Small intestine (tissue), 7 donors: ENCODE data around the gene EPB41L2. TPM values are rescaled to one million over a fixed set of nuclear protein-coding genes. Genes with fewer than 3 reads are reported as not detected.
A peak's percentile ranks its signal among the peaks of the same experiment; 100 is the strongest.

Source experiments
- DNase-seq, 2 donors: peaks; one replicate each; pipeline versions ENCODE4 v3.0.0 to v3.0.0-alpha.2; 2013
- FAIRE-seq: peaks from 2 replicates; lab custom pipeline; 2012; peaks lifted over from hg19 to GRCh38; lab: Jason Lieb, UNC
- H3K27ac ChIP-seq, 3 donors: one replicate each; pipeline ENCODE4 v1.5.1; 2013; ENCODE audit warnings: low read length in 2 of 3, mild to moderate bottlenecking in 2 of 3, control low read depth in 1 of 3, inconsistent platforms in 1 of 3, low read depth in 1 of 3, moderate library complexity in 1 of 3
- H3K27me3 ChIP-seq, 3 donors: one replicate each; pipeline ENCODE4 v1.6.1; 2013; ENCODE audit warnings: low read length in 3 of 3, inconsistent platforms in 1 of 3; ENCODE audit not compliant: control insufficient read depth in 3 of 3, insufficient read depth in 3 of 3
- H3K36me3 ChIP-seq, 3 donors: one replicate each; pipeline ENCODE4 v1.6.1; 2013; ENCODE audit warnings: low read length in 3 of 3, inconsistent platforms in 1 of 3, low read depth in 1 of 3, mild to moderate bottlenecking in 1 of 3, moderate library complexity in 1 of 3; ENCODE audit not compliant: control insufficient read depth in 3 of 3, insufficient read depth in 2 of 3
- H3K4me1 ChIP-seq, 3 donors: one replicate each; pipeline ENCODE4 v1.6.1; 2013; ENCODE audit warnings: low read length in 2 of 3, inconsistent platforms in 1 of 3, low read depth in 1 of 3, mild to moderate bottlenecking in 1 of 3, moderate library complexity in 1 of 3; ENCODE audit not compliant: control insufficient read depth in 3 of 3, insufficient read depth in 2 of 3
- H3K4me3 ChIP-seq, 3 donors: one replicate each; pipeline ENCODE4 v1.5.1; 2013; ENCODE audit warnings: low read length in 3 of 3, control low read depth in 1 of 3, inconsistent platforms in 1 of 3, low read depth in 1 of 3, mild to moderate bottlenecking in 1 of 3, moderate library complexity in 1 of 3
- H3K9me3 ChIP-seq, 2 donors: one replicate each; pipeline ENCODE4 v1.6.1; 2013; ENCODE audit warnings: low read depth in 1 of 2, low read length in 1 of 2; ENCODE audit not compliant: control insufficient read depth in 2 of 2, insufficient read depth in 1 of 2
- WGBS, 3 donors: extraction: QIAGEN DNeasy Blood & Tissue Kit; methylation state at CpG; one replicate each; pipeline ENCODE4 v1.1.7; 2013; 5-methylcytosine and 5-hydroxymethylcytosine counted together
- polyA plus RNA-seq, 4 donors: library from polyadenylated mRNA; stranded (reverse) in 3 of 4; unstranded in 1 of 4; fragments of 200-250 nt in 3 of 4; fragments of 120-200 nt in 1 of 4; gene quantifications; one replicate each; pipeline versions ENCODE4 v1.2.1 to v1.2.3, GENCODE V29; 2013
- donor health status: healthy with polysubstance abuse.
- donor health status: control.
- donor health status: control.
- donor health status: Bipolar disorder and iron deficiency.
- donor health status: healthy.

Gene EPB41L2
- polyA plus RNA-seq, 4 donors, result 14.8 to 63.0 (median 31.1) TPM

GRCh38 chr6:131038597-131039344 lies 24.3 kb downstream of the EPB41L2 start:
- Histone ChIP-seq H3K36me3 (peaks cover 0 to 2% (median 0%) of the 10 kb centered on the region in 3 donors), H3K4me3 (no peak overlapping the region), H3K27me3 (no peaks in the 10 kb centered on the region), H3K9me3 (no peaks in the 10 kb centered on the region), H3K4me1 (peaks cover 0 to 6% (median 2%) of the 10 kb centered on the region in 3 donors), H3K27ac (no peak overlapping the region)
- DNase-seq (no peak), FAIRE-seq (no peak)
- WGBS, 3 donors, result 45 to 56% (median 48%) methylated on average over 5 of the region's 5 CpGs

- DNase-seq (no peak), FAIRE-seq (no peak)
- Histone ChIP-seq H3K27ac (no peak overlapping the region), H3K4me1 (peaks cover 0 to 6% (median 2%) of the 10 kb centered on the region in 3 donors), H3K9me3 (no peaks in the 10 kb centered on the region), H3K27me3 (no peaks in the 10 kb centered on the region), H3K36me3 (peaks cover 0 to 2% (median 0%) of the 10 kb centered on the region in 3 donors), H3K4me3 (no peak overlapping the region)
- WGBS, 3 donors, result 86 to 89% (median 87%) methylated on average over 8 of the region's 8 CpGs
These were observed 25.7 kb downstream of the EPB41L2 start for GRCh38 chr6:131037194-131037897.

- WGBS, 3 donors, result 87 to 98% (median 90%) methylated on average over 2 of the region's 2 CpGs
- no peak overlapping the region for H3K4me3 ChIP-seq
- H3K9me3 ChIP-seq, result no peaks in the 10 kb centered on the region
- peaks cover 0 to 2% (median 0%) of the 10 kb centered on the region in 3 donors for H3K36me3 ChIP-seq
- FAIRE-seq, result no peak
- H3K4me1 ChIP-seq, result peaks cover 0 to 6% (median 2%) of the 10 kb centered on the region in 3 donors
- H3K27me3 ChIP-seq, result no peaks in the 10 kb centered on the region
- DNase-seq, result no peak
- H3K27ac ChIP-seq, result no peak overlapping the region
These were observed 26.4 kb downstream of the EPB41L2 start for GRCh38 chr6:131036601-131037000.

- H3K27me3 ChIP-seq, result no peaks in the 10 kb centered on the region
- peaks cover 0 to 2% (median 0%) of the 10 kb centered on the region in 3 donors for H3K36me3 ChIP-seq
- 56 to 78% (median 64%) methylated on average over 3 of the region's 3 CpGs for WGBS, 3 donors
- FAIRE-seq (no peak), DNase-seq (no peak)
- peaks cover 0 to 6% (median 2%) of the 10 kb centered on the region in 3 donors for H3K4me1 ChIP-seq
- no peak overlapping the region for H3K27ac ChIP-seq
- no peaks in the 10 kb centered on the region for H3K9me3 ChIP-seq
- H3K4me3 ChIP-seq, result no peak overlapping the region
These were observed 26.9 kb downstream of the EPB41L2 start for GRCh38 chr6:131036143-131036542.

- FAIRE-seq, result no peak
These were observed 27.5 kb downstream of the EPB41L2 start for GRCh38 chr6:131035582-131035981.

GRCh38 chr6:131033631-131034030 lies 29.4 kb downstream of the EPB41L2 start:
- Histone ChIP-seq H3K4me3 (no peak overlapping the region), H3K9me3 (no peaks in the 10 kb centered on the region), H3K36me3 (no peaks in the 10 kb centered on the region), H3K27ac (no peak overlapping the region), H3K27me3 (no peaks in the 10 kb centered on the region), H3K4me1 (peaks cover 0 to 10% (median 4%) of the 10 kb centered on the region in 3 donors)
- WGBS, 3 donors, result 72 to 89% (median 75%) methylated on average over 1 of the region's 1 CpG
- DNase-seq (no peak), FAIRE-seq (no peak)

More at GRCh38 chr6:131035582-131035981, 27.5 kb downstream of the EPB41L2 start:
- H3K27ac ChIP-seq, result no peak overlapping the region
- WGBS, 3 donors, result 82 to 83% (median 82%) methylated on average over 1 of the region's 1 CpG
- peak in 1 of 2 donors; percentile 57 for DNase-seq
- peaks cover 0 to 6% (median 2%) of the 10 kb centered on the region in 3 donors for H3K4me1 ChIP-seq
- no peak overlapping the region for H3K4me3 ChIP-seq
- no peaks in the 10 kb centered on the region for H3K9me3 ChIP-seq
- H3K36me3 ChIP-seq, result peaks cover 0 to 2% (median 0%) of the 10 kb centered on the region in 3 donors
- no peaks in the 10 kb centered on the region for H3K27me3 ChIP-seq

GRCh38 chr6:131029626-131030297 lies 33.3 kb downstream of the EPB41L2 start:
- Histone ChIP-seq H3K27me3 (no peaks in the 10 kb centered on the region), H3K9me3 (no peaks in the 10 kb centered on the region), H3K27ac (no peak overlapping the region), H3K4me3 (no peak overlapping the region), H3K36me3 (no peaks in the 10 kb centered on the region), H3K4me1 (peaks cover 0 to 11% (median 4%) of the 10 kb centered on the region in 3 donors)
- FAIRE-seq (no peak), DNase-seq (no peak)
- 58 to 69% (median 61%) methylated on average over 7 of the region's 7 CpGs for WGBS, 3 donors

- H3K27ac ChIP-seq, result no peak overlapping the region
- 96 to 98% (median 98%) methylated on average over 2 of the region's 2 CpGs for WGBS, 3 donors
- peaks cover 0 to 14% (median 4%) of the 10 kb centered on the region in 3 donors for H3K4me1 ChIP-seq
- DNase-seq (no peak), FAIRE-seq (no peak)
- H3K27me3 ChIP-seq, result no peaks in the 10 kb centered on the region
- H3K36me3 ChIP-seq, result no peaks in the 10 kb centered on the region
- no peaks in the 10 kb centered on the region for H3K9me3 ChIP-seq
- H3K4me3 ChIP-seq, result no peak overlapping the region
These were observed 35.7 kb downstream of the EPB41L2 start for GRCh38 chr6:131027326-131027725.
